Astrocyte (in vitro differentiated cells and primary cell): Measurements from ENCODE around the gene GSAP. TPM values are rescaled to one million over a fixed set of nuclear protein-coding genes. Genes with fewer than 3 reads are reported as not detected.

Experiments
- DNase-seq: peaks from one replicate; pipeline ENCODE4 v3.0.0-alpha.2; 2010; ENCODE audit warnings: low read depth
- FAIRE-seq: peaks from 2 replicates; lab custom pipeline; 2011; peaks lifted over from hg19 to GRCh38; lab: Jason Lieb, UNC
- H2AFZ ChIP-seq: 2 replicates; pipeline ENCODE4 v1.6.0; 2012; ENCODE audit warnings: low read depth, low read length, inconsistent platforms
- H3K27ac ChIP-seq: 2 replicates; pipeline ENCODE4 v1.5.1; 2011; ENCODE audit warnings: low read depth, low read length, inconsistent platforms
- H3K27me3 ChIP-seq: 2 replicates; pipeline ENCODE4 v1.6.0; 2011; ENCODE audit warnings: low read length, inconsistent platforms; ENCODE audit not compliant: insufficient read depth
- H3K36me3 ChIP-seq: 2 replicates; pipeline ENCODE4 v1.5.1; 2011; ENCODE audit warnings: low read length, inconsistent platforms; ENCODE audit not compliant: insufficient read depth
- H3K4me1 ChIP-seq: 2 replicates; pipeline ENCODE4 v1.5.1; 2011; ENCODE audit warnings: low read length, inconsistent platforms; ENCODE audit not compliant: insufficient read depth
- H3K4me2 ChIP-seq: 2 replicates; pipeline ENCODE4 v1.6.0; 2012; ENCODE audit warnings: low read length, inconsistent platforms
- H3K4me3 ChIP-seq: 2 replicates; pipeline ENCODE4 v1.5.1; 2011; ENCODE audit warnings: low read depth, mild to moderate bottlenecking, low read length, inconsistent platforms; ENCODE audit not compliant: insufficient read depth
- H3K79me2 ChIP-seq: 2 replicates; pipeline ENCODE4 v1.6.0; 2012; ENCODE audit warnings: mild to moderate bottlenecking, low read length, inconsistent platforms; ENCODE audit not compliant: insufficient read depth
- H3K9ac ChIP-seq: 2 replicates; pipeline ENCODE4 v1.6.0; 2012; ENCODE audit warnings: mild to moderate bottlenecking, low read length, inconsistent platforms
- H3K9me3 ChIP-seq: 2 replicates; pipeline ENCODE4 v1.5.1; 2012; ENCODE audit warnings: low read depth, mild to moderate bottlenecking, low read length, inconsistent platforms; ENCODE audit not compliant: insufficient read depth
- H4K20me1 ChIP-seq: 2 replicates; pipeline ENCODE4 v1.6.0; 2012; ENCODE audit warnings: low read length, inconsistent platforms; ENCODE audit not compliant: insufficient read depth
- H3K27ac Mint-ChIP-seq: one replicate; pipeline ENCODE4 v1.8.0; 2021; ENCODE audit warnings: mild to moderate bottlenecking, mixed read lengths; ENCODE audit not compliant: unreplicated experiment
- H3K27me3 Mint-ChIP-seq: one replicate; pipeline ENCODE4 v1.8.0; 2021; ENCODE audit warnings: low read depth, mixed read lengths; ENCODE audit not compliant: unreplicated experiment
- H3K36me3 Mint-ChIP-seq: one replicate; pipeline ENCODE4 v1.8.0; 2021; ENCODE audit warnings: low read depth, mixed read lengths; ENCODE audit not compliant: unreplicated experiment
- H3K4me1 Mint-ChIP-seq: one replicate; pipeline ENCODE4 v1.8.0; 2021; ENCODE audit warnings: low read depth, mixed read lengths; ENCODE audit not compliant: unreplicated experiment
- H3K4me3 Mint-ChIP-seq: one replicate; pipeline ENCODE4 v1.8.0; 2021; ENCODE audit warnings: mild to moderate bottlenecking, moderate library complexity, mixed read lengths; ENCODE audit not compliant: unreplicated experiment
- H3K9me3 Mint-ChIP-seq: one replicate; pipeline ENCODE4 v1.8.0; 2021; ENCODE audit warnings: mild to moderate bottlenecking, mixed read lengths; ENCODE audit not compliant: unreplicated experiment
- EZH2 ChIP-seq: IDR thresholded peaks from 2 replicates; pipeline ENCODE4 v1.6.1; 2012; ENCODE audit warnings: mild to moderate bottlenecking, low read length, inconsistent platforms; ENCODE audit not compliant: insufficient read depth
- total RNA-seq: library from RNA; stranded (reverse); gene quantifications from 2 replicates; pipeline ENCODE4 v1.2.1, GENCODE V29; 2021
- TF ChIP-seq, protein P1 (sequence below): IDR thresholded peaks from 2 replicates; pipeline ENCODE4 v1.5.1; 2011; ENCODE audit warnings: low read depth, mild to moderate bottlenecking, inconsistent platforms, low read length, moderate library complexity; ENCODE audit not compliant: insufficient read depth

GSAP gene
- total RNA-seq, 1 donor from 2014 or later: 4.1 TPM

DNA sequence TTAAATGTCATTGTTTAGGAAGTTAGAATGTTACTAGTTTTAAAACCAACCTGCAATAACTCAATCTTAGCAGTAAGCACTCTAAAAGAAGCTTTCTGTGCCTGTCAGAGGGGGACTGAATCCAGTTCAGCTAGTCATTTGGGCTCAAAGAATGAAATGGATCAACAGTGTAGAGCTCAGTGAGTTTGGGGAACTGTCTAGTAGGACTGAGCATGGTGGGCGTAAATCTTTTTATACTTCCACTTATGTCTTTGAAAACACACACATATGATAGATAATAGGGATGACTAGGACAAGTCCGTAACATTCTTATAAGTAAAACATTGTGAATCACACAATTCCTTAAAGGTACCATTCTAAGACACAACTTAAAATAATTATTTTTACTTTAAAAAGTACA lies 11.5 kb downstream of the GSAP start:
- FAIRE-seq (no peak), DNase-seq (no peak)
- no peaks in the 10 kb centered on the region for H3K36me3 ChIP-seq
- no peaks in the 10 kb centered on the region for H3K9me3 ChIP-seq
- H3K79me2 ChIP-seq: no peaks in the 10 kb centered on the region
- Mint-ChIP-seq H3K36me3 (peaks cover 2% of the 10 kb centered on the region), H3K4me1 (peaks cover 17% of the 10 kb centered on the region), H3K27me3 (no peaks in the 10 kb centered on the region), H3K27ac (no peak overlapping the region), H3K4me3 (no peak overlapping the region), H3K9me3 (no peaks in the 10 kb centered on the region)
- no peak overlapping the region for H3K4me2 ChIP-seq
- no peak overlapping the region for H3K27ac ChIP-seq
- no peaks in the 10 kb centered on the region for H4K20me1 ChIP-seq
- H2AFZ ChIP-seq: no peak overlapping the region
- TF ChIP-seq, protein P1, sequence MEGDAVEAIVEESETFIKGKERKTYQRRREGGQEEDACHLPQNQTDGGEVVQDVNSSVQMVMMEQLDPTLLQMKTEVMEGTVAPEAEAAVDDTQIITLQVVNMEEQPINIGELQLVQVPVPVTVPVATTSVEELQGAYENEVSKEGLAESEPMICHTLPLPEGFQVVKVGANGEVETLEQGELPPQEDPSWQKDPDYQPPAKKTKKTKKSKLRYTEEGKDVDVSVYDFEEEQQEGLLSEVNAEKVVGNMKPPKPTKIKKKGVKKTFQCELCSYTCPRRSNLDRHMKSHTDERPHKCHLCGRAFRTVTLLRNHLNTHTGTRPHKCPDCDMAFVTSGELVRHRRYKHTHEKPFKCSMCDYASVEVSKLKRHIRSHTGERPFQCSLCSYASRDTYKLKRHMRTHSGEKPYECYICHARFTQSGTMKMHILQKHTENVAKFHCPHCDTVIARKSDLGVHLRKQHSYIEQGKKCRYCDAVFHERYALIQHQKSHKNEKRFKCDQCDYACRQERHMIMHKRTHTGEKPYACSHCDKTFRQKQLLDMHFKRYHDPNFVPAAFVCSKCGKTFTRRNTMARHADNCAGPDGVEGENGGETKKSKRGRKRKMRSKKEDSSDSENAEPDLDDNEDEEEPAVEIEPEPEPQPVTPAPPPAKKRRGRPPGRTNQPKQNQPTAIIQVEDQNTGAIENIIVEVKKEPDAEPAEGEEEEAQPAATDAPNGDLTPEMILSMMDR: no peak
- no peak for TF ChIP-seq EZH2
- peaks cover 6% of the 10 kb centered on the region for H3K4me1 ChIP-seq
- H3K4me3 ChIP-seq: no peak overlapping the region
- no peak overlapping the region for H3K9ac ChIP-seq
- no peaks in the 10 kb centered on the region for H3K27me3 ChIP-seq

DNA sequence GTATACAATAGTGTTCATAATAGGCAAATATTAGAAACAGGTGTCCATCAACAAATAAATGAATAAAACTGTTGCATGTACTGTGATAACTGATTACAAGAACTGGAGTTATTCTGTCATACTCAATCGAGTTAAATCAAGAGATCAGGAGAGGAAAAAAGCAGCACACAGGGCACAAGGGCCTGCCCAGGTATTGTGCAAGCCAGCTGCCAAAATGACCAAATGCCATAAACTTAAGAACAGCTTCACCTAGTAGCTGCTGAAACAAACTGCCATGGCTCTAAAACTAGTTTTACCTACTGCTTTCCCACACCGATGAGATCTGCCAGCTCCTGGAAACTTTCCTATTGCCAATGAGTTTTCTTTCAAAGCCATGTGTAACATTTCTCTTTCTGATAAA lies 12.2 kb downstream of the GSAP start:
- DNase-seq (no peak), FAIRE-seq (no peak)
- no peak overlapping the region for H3K4me3 Mint-ChIP-seq
- H3K4me2 ChIP-seq: no peak overlapping the region
- H4K20me1 ChIP-seq: no peaks in the 10 kb centered on the region
- no peaks in the 10 kb centered on the region for H3K36me3 ChIP-seq
- no peak for TF ChIP-seq EZH2
- TF ChIP-seq, protein P1: no peak
- H2AFZ ChIP-seq: no peak overlapping the region
- H3K27ac Mint-ChIP-seq: no peak overlapping the region
- H3K9me3 Mint-ChIP-seq: no peaks in the 10 kb centered on the region
- peaks cover 10% of the 10 kb centered on the region for H3K4me1 Mint-ChIP-seq
- no peaks in the 10 kb centered on the region for H3K9me3 ChIP-seq
- H3K4me1 ChIP-seq: peaks cover under 1% of the 10 kb centered on the region
- H3K27me3 Mint-ChIP-seq: no peaks in the 10 kb centered on the region
- H3K9ac ChIP-seq: no peak overlapping the region
- H3K36me3 Mint-ChIP-seq: peaks cover 2% of the 10 kb centered on the region
- H3K79me2 ChIP-seq: no peaks in the 10 kb centered on the region
- H3K27me3 ChIP-seq: no peaks in the 10 kb centered on the region
- H3K27ac ChIP-seq: no peak overlapping the region
- no peak overlapping the region for H3K4me3 ChIP-seq

DNA sequence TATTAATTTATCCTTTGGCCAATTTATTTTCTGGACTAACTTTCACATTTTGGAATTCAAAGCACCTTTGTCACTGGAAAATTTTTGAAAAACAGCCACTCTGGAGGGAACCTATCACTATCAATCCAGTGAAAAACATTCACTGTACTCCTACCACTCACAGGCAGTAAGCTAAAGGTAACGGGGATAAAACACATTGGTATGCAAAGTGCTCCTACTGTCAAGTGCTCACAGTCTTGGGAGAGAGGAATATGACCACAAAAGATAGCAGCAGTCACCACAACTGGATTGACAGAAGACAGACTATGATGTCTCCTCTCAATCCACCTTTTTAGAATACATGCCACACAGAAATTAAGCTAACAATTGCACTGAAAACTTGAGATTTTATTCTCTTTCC lies 13.3 kb downstream of the GSAP start:
- H3K79me2 ChIP-seq: no peaks in the 10 kb centered on the region
- no peak overlapping the region for H3K27ac ChIP-seq
- no peaks in the 10 kb centered on the region for H3K27me3 Mint-ChIP-seq
- H3K27ac Mint-ChIP-seq: no peak overlapping the region
- no peaks in the 10 kb centered on the region for H3K27me3 ChIP-seq
- no peaks in the 10 kb centered on the region for H3K36me3 ChIP-seq
- peaks cover 6% of the 10 kb centered on the region for H3K4me1 Mint-ChIP-seq
- H2AFZ ChIP-seq: no peak overlapping the region
- no peaks in the 10 kb centered on the region for H3K9me3 ChIP-seq
- no peaks in the 10 kb centered on the region for H3K9me3 Mint-ChIP-seq
- peak overlapping the region; percentile 6 for H3K4me3 Mint-ChIP-seq
- FAIRE-seq (no peak), DNase-seq (no peak)
- no peaks in the 10 kb centered on the region for H4K20me1 ChIP-seq
- TF ChIP-seq, protein P1: no peak
- TF ChIP-seq EZH2: no peak
- no peaks in the 10 kb centered on the region for H3K4me1 ChIP-seq
- no peak overlapping the region for H3K4me2 ChIP-seq
- H3K9ac ChIP-seq: no peak overlapping the region
- no peak overlapping the region for H3K4me3 ChIP-seq
- peaks cover 2% of the 10 kb centered on the region for H3K36me3 Mint-ChIP-seq
